HFFc6 (cell line): ENCODE results near the gene C2orf92. TPM values are rescaled to one million over a fixed set of nuclear protein-coding genes. Genes with fewer than 3 reads are reported as not detected.

Source experiments
- DNase-seq: peaks from one replicate; pipeline ENCODE4 v3.0.0-alpha.2; 2018
- H3K27ac Mint-ChIP-seq: 2 replicates; pipeline ENCODE4 v1.8.0; 2020; ENCODE audit warnings: mild to moderate bottlenecking, mixed read lengths
- H3K27me3 Mint-ChIP-seq: 2 replicates; pipeline ENCODE4 v1.8.0; 2021; ENCODE audit warnings: mild to moderate bottlenecking, moderate library complexity, mixed read lengths; ENCODE audit not compliant: insufficient read depth
- H3K36me3 Mint-ChIP-seq: 2 replicates; pipeline ENCODE4 v1.8.0; 2021; ENCODE audit warnings: low read depth, mixed read lengths
- H3K4me1 Mint-ChIP-seq: 2 replicates; pipeline ENCODE4 v1.8.0; 2020; ENCODE audit warnings: low read depth, mixed read lengths
- H3K4me3 Mint-ChIP-seq: 2 replicates; pipeline ENCODE4 v1.8.0; 2020; ENCODE audit warnings: mild to moderate bottlenecking, moderate library complexity, mixed read lengths
- H3K9me3 Mint-ChIP-seq: 2 replicates; pipeline ENCODE4 v1.8.0; 2020; ENCODE audit warnings: mild to moderate bottlenecking, mixed read lengths
- total RNA-seq, 6 experiments: library from RNA; stranded (reverse); fragmentation: NEBNext Ultra II Directional; extraction: Animal tissue kit (Norgen Biotek cat#: 25700); gene quantifications; 2 replicates in 1 of 6; 3 replicates in 5 of 6; pipeline ENCODE4 v1.2.3, GENCODE V29; 2021
- TF ChIP-seq, protein P1 (sequence below): fragments of 200-600 bp; sonication (generic); IDR thresholded peaks from 2 replicates; pipeline ENCODE4 v1.5.0; 2021; ENCODE audit warnings: antibody characterized with exemption, mild to moderate bottlenecking

C2orf92 gene
- total RNA-seq, 6 experiments from 2014 or later: 0.88 to 2.6 (median 1.2) TPM

DNA sequence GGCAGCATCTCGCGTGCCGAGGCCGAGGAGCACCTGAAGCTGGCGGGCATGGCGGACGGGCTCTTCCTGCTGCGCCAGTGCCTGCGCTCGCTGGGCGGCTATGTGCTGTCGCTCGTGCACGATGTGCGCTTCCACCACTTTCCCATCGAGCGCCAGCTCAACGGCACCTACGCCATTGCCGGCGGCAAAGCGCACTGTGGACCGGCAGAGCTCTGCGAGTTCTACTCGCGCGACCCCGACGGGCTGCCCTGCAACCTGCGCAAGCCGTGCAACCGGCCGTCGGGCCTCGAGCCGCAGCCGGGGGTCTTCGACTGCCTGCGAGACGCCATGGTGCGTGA, 54.5 kb downstream of the C2orf92 start:
- Mint-ChIP-seq H3K27ac (no peak overlapping the region), H3K4me1 (no peaks in the 10 kb centered on the region), H3K27me3 (peaks cover 18% of the 10 kb centered on the region), H3K36me3 (peaks cover 4% of the 10 kb centered on the region; the same call in 1 of the 2 replicates), H3K9me3 (0 out of 2 replicates have a peak, but pooled peaks cover 4% of the 10 kb centered on the region), H3K4me3 (no peak overlapping the region)
- no peak for DNase-seq
- TF ChIP-seq, protein P1, sequence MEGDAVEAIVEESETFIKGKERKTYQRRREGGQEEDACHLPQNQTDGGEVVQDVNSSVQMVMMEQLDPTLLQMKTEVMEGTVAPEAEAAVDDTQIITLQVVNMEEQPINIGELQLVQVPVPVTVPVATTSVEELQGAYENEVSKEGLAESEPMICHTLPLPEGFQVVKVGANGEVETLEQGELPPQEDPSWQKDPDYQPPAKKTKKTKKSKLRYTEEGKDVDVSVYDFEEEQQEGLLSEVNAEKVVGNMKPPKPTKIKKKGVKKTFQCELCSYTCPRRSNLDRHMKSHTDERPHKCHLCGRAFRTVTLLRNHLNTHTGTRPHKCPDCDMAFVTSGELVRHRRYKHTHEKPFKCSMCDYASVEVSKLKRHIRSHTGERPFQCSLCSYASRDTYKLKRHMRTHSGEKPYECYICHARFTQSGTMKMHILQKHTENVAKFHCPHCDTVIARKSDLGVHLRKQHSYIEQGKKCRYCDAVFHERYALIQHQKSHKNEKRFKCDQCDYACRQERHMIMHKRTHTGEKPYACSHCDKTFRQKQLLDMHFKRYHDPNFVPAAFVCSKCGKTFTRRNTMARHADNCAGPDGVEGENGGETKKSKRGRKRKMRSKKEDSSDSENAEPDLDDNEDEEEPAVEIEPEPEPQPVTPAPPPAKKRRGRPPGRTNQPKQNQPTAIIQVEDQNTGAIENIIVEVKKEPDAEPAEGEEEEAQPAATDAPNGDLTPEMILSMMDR: no peak

DNA sequence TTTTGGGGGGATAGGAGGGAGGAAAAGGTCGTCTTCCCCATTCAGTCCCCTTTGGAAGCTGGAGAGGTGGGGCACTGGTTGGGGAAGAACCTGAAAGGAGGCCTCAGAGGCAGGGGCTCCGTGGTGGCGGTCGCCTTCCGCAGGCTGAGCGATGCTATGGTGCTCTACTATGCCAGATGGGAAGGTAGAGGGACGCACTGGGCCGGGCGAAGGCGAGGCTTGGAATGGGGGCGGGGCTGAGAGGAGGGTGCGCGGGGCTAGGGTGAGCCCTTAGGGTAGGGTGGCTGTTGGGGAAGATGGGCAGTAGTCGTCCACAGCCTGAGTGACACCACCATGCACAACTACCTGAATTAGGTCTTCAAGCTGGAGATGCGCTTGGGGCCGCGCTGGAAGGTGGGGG, 55.0 kb downstream of the C2orf92 start:
- DNase-seq: no peak
- no peaks in the 10 kb centered on the region for H3K4me1 Mint-ChIP-seq
- H3K36me3 Mint-ChIP-seq: peaks cover 4% of the 10 kb centered on the region; the same call in 1 of the 2 replicates
- 0 out of 2 replicates have a peak, but pooled peaks cover 4% of the 10 kb centered on the region for H3K9me3 Mint-ChIP-seq
- peaks cover 18% of the 10 kb centered on the region for H3K27me3 Mint-ChIP-seq
- no peak overlapping the region for H3K4me3 Mint-ChIP-seq
- TF ChIP-seq, protein P1: no peak
- no peak overlapping the region for H3K27ac Mint-ChIP-seq

DNA sequence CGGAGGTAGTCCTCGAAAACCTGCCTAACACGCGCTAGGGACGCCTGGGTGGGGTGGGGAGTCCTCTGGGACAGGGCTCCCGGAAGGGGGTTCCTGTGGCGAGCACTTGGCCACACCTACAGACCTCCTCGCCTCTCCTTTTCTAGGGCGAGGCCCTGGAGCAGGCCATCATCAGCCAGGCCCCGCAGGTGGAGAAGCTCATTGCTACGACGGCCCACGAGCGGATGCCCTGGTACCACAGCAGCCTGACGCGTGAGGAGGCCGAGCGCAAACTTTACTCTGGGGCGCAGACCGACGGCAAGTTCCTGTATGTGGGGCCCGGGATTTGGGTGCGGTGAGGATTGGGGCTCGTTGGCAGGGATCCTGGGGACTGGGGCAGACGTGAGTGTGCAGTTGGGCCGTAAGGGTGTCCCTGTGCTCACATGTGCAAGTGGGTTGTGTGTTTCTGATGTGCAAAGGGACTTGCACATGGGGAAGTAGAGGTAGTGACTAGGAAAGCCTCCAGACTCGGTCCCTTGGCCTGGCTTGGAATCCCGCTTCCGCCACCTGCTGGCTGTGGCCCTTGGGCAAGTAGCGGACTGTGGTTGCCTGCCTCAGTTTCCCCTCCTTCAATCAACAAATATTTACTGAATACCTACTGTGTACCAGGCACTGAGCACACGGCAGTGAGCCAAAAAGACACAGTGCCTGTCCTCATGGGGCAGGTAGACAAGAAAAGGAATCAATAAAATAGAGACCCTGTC, 55.6 kb downstream of the C2orf92 start:
- H3K4me3 Mint-ChIP-seq: no peak overlapping the region
- no peak for DNase-seq

DNA sequence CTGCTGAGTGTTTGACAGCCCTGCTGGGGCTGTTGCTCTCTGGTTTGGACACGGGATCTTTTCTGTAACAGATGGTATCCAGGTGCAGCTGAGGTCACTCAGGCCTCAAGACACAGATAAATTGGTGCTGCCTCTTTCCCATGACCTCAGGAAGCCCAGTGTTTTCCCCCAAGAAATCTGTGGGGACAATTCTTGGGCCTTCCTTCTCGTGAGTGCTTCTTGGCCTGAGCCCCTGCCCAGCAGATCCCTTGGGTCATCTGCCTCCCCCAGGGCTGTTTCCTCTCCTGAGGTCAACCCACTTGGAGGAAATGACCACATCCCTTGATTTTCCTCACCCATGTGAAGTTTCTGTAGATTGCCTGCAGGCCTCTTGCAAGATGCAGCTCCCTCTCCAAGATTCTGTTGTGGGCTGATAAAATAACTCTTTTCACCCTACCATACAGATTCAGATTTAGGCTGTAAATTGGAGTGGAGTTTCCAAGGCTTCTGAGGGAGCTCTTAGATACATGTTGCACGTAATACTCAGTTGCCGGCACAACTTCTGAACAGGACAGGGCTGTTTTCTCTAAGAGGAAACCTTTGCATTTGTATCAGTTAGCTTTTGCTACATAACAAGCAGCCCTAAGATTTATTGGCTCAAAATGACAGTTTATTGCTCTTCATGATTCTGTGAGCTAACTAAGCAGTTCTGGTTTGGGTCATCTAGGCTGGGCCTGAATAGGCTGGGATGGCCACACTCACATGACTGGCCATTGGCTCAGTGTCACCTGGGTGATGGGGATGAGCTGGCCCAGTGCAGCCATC, 57.0 kb downstream of the C2orf92 start:
- Mint-ChIP-seq H3K27me3 (peaks cover 12% of the 10 kb centered on the region), H3K36me3 (peaks cover 12% of the 10 kb centered on the region), H3K27ac (no peak overlapping the region), H3K4me3 (no peak overlapping the region), H3K9me3 (peaks cover 20% of the 10 kb centered on the region), H3K4me1 (no peaks in the 10 kb centered on the region)
- DNase-seq: no peak
- TF ChIP-seq, protein P1: no peak

More for the DNA sequence above, 55.6 kb downstream of the C2orf92 start:
- peaks cover 5% of the 10 kb centered on the region; the same call in 1 of the 2 replicates for H3K36me3 Mint-ChIP-seq
- no peak overlapping the region for H3K27ac Mint-ChIP-seq
- TF ChIP-seq, protein P1: no peak
- H3K4me1 Mint-ChIP-seq: no peaks in the 10 kb centered on the region
- H3K9me3 Mint-ChIP-seq: peaks cover 10% of the 10 kb centered on the region
- peaks cover 13% of the 10 kb centered on the region for H3K27me3 Mint-ChIP-seq

DNA sequence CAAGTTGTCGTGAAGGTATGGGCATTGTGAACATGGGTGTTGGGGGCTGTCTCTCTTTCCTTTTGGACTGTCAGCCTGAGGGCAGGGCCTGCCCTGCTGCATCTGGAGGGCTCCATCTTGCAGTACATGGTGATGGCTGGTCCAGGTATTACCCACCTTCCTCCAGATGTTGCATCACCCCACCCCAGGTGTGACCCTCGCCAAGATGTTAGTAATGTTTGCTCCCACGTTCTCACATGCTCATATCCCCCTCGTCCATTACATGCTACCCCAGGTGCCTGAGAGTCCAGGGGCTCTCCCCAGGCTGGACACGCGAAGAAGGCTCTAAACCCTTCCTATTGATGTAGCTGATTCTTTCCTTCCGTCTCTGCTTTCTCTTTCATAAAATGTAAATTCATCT, 57.8 kb downstream of the C2orf92 start:
- H3K27ac Mint-ChIP-seq: no peak overlapping the region
- H3K4me1 Mint-ChIP-seq: no peaks in the 10 kb centered on the region
- no peak for DNase-seq
- H3K4me3 Mint-ChIP-seq: no peak overlapping the region
- peaks cover 14% of the 10 kb centered on the region for H3K36me3 Mint-ChIP-seq
- TF ChIP-seq, protein P1: no peak
- H3K9me3 Mint-ChIP-seq: peaks cover 21% of the 10 kb centered on the region
- peaks cover 12% of the 10 kb centered on the region for H3K27me3 Mint-ChIP-seq
